IMR-90 (cell line): ENCODE data around the gene ENPP7. TPM values are rescaled to one million over a fixed set of nuclear protein-coding genes. Genes with fewer than 3 reads are reported as not detected.

Source experiments
- ATAC-seq: fragments of 200-7000 bp; cut with Tn5 transposase; 2 replicates; pipeline ENCODE4 v1.9.1; 2020; ENCODE audit warnings: low read depth, mild to moderate bottlenecking, moderate library complexity
- BruUV-seq: library from RNA; stranded (reverse); fragments of 400-500 nt; replicated peaks from 2 replicates; lab custom pipeline; 2021; lab: Mats Ljungman, UMichigan
- CTCF ChIA-PET: fragments of 300-600 bp; formaldehyde crosslinking; extraction: SDS; loops from one replicate; lab custom pipeline; 2021; ENCODE audit warnings: antibody characterized with exemption; lab: Yijun Ruan, JAX
- POLR2A ChIA-PET: fragments of 300-600 bp; sonication (Branson Sonifier 250); formaldehyde crosslinking; loops from one replicate; lab custom pipeline; 2022; ENCODE audit warnings: antibody characterized with exemption; ENCODE audit not compliant: unreplicated experiment; lab: Charles Lee
- DNase-seq: peaks from one replicate; pipeline ENCODE4 v3.0.0; 2013
- H2AFZ ChIP-seq: replicated peaks from 2 replicates; pipeline ENCODE3; 2013; ENCODE audit warnings: low read length, mild to moderate bottlenecking; ENCODE audit not compliant: poor library complexity
- H2AK5ac ChIP-seq: 2 replicates; pipeline ENCODE4 v1.6.1; 2013; ENCODE audit warnings: low read depth, low read length, inconsistent platforms
- H2AK9ac ChIP-seq: replicated peaks from 2 replicates; pipeline ENCODE3; 2013; ENCODE audit warnings: mild to moderate bottlenecking, low read depth, low read length, moderate library complexity; ENCODE audit not compliant: poor library complexity
- H2BK120ac ChIP-seq: 2 replicates; pipeline ENCODE4 v1.6.1; 2013; ENCODE audit warnings: low read depth, low read length, inconsistent platforms
- H2BK15ac ChIP-seq: 3 replicates; pipeline ENCODE4 v1.6.1; 2013; ENCODE audit warnings: low read depth, low read length, inconsistent platforms
- H2BK20ac ChIP-seq: 2 replicates; pipeline ENCODE4 v1.6.1; 2013; ENCODE audit warnings: low read depth, mild to moderate bottlenecking, inconsistent platforms, low read length, moderate library complexity
- H2BK5ac ChIP-seq: 2 replicates; pipeline ENCODE4 v1.6.1; 2013; ENCODE audit warnings: mild to moderate bottlenecking, low read depth, low read length, inconsistent platforms; ENCODE audit not compliant: poor library complexity, severe bottlenecking
- H3K14ac ChIP-seq: replicated peaks from 2 replicates; pipeline ENCODE4 v1.6.1; 2013; ENCODE audit warnings: low read depth, low read length, inconsistent platforms
- H3K18ac ChIP-seq: 2 replicates; pipeline ENCODE4 v1.6.1; 2013; ENCODE audit warnings: low read depth, low read length, control low read depth
- H3K23ac ChIP-seq: 2 replicates; pipeline ENCODE4 v1.6.1; 2013; ENCODE audit warnings: low read depth, low read length, inconsistent platforms
- H3K27ac ChIP-seq: 2 replicates; pipeline ENCODE4 v1.5.1; 2013; ENCODE audit warnings: mild to moderate bottlenecking, control low read depth, low read length; ENCODE audit not compliant: insufficient read depth
- H3K27me3 ChIP-seq: 2 replicates; pipeline ENCODE4 v1.6.1; 2013; ENCODE audit warnings: low read length; ENCODE audit not compliant: control insufficient read depth, insufficient read depth
- H3K36me3 ChIP-seq: 2 replicates; pipeline ENCODE4 v1.6.1; 2013; ENCODE audit warnings: low read length, mixed read lengths; ENCODE audit not compliant: control insufficient read depth, insufficient read depth
- H3K4ac ChIP-seq: 2 replicates; pipeline ENCODE4 v1.6.1; 2013; ENCODE audit warnings: low read depth, low read length, inconsistent platforms
- H3K4me1 ChIP-seq: 2 replicates; pipeline ENCODE4 v1.6.1; 2013; ENCODE audit warnings: low read length, mixed read lengths; ENCODE audit not compliant: control insufficient read depth, insufficient read depth
- H3K4me2 ChIP-seq: 2 replicates; pipeline ENCODE4 v1.6.1; 2013; ENCODE audit warnings: low read depth, mild to moderate bottlenecking, control low read depth, low read length, moderate library complexity
- H3K4me3 ChIP-seq: 2 replicates; pipeline ENCODE4 v1.5.1; 2013; ENCODE audit warnings: low read depth, mild to moderate bottlenecking, control low read depth, low read length, moderate library complexity; ENCODE audit not compliant: insufficient read depth
- H3K56ac ChIP-seq: 2 replicates; pipeline ENCODE4 v1.6.1; 2013; ENCODE audit warnings: low read length, inconsistent platforms; ENCODE audit not compliant: insufficient read depth; ENCODE audit errors: extremely low read depth
- H3K79me1 ChIP-seq, 2 experiments: 2 replicates each; pipeline ENCODE4 v1.6.1; 2013; ENCODE audit warnings: low read length in 2 of 2, inconsistent platforms in 1 of 2, low read depth in 1 of 2
- H3K9ac ChIP-seq: 2 replicates; pipeline ENCODE4 v1.6.1; 2013; ENCODE audit warnings: low read depth, low read length, control low read depth
- H3K9me1 ChIP-seq: 2 replicates; pipeline ENCODE4 v1.6.1; 2013; ENCODE audit warnings: low read length, inconsistent platforms; ENCODE audit not compliant: insufficient read depth
- H3K9me3 ChIP-seq: 2 replicates; pipeline ENCODE4 v1.6.1; 2013; ENCODE audit warnings: low read length; ENCODE audit not compliant: control insufficient read depth, insufficient read depth
- H4K20me1 ChIP-seq: 2 replicates; pipeline ENCODE4 v1.6.1; 2013; ENCODE audit warnings: low read length, inconsistent platforms; ENCODE audit not compliant: insufficient read depth
- H4K5ac ChIP-seq: 2 replicates; pipeline ENCODE4 v1.6.1; 2013; ENCODE audit warnings: mild to moderate bottlenecking, low read depth, low read length, control low read depth
- H4K8ac ChIP-seq, 2 experiments: 2 replicates each; pipeline ENCODE4 v1.6.1; 2013; ENCODE audit warnings: low read depth in 2 of 2, low read length in 2 of 2, control low read depth in 1 of 2, inconsistent platforms in 1 of 2
- H4K91ac ChIP-seq: 2 replicates; pipeline ENCODE4 v1.6.1; 2013; ENCODE audit warnings: low read depth, low read length, inconsistent platforms; ENCODE audit not compliant: insufficient read depth
- MAFK ChIP-seq: IDR thresholded peaks from 2 replicates; pipeline ENCODE4 v1.6.1; 2012; ENCODE audit warnings: low read depth, low read length, improper control_type of control experiment
- MAZ ChIP-seq: IDR thresholded peaks from 2 replicates; pipeline ENCODE4 v1.6.1; 2012; ENCODE audit warnings: low read depth, mild to moderate bottlenecking, low read length, improper control_type of control experiment, moderate library complexity, borderline replicate concordance
- MXI1 ChIP-seq: IDR thresholded peaks from 2 replicates; pipeline ENCODE4 v1.6.1; 2012; ENCODE audit warnings: low read depth, mild to moderate bottlenecking, low read length, moderate library complexity, borderline replicate concordance
- WGBS, 2 experiments: methylation state at CpG; one replicate each; pipeline versions ENCODE4 v1.1.5 to v1.1.7; 2013; ENCODE audit warnings: missing lambda C conversion rate in 2 of 2; ENCODE audit not compliant: insufficient read length in 1 of 2; ENCODE audit errors: extremely low coverage in 2 of 2; 5-methylcytosine and 5-hydroxymethylcytosine counted together
- dilution Hi-C: fragments of 300-500 bp; cut with HindIII; formaldehyde crosslinking; loops from one replicate; pipeline ENCODE4 v1.14.3; 2018; ENCODE audit warnings: low sequenced_read_pairs; ENCODE audit not compliant: unreplicated experiment
- in situ Hi-C: fragments of 300-500 bp; cut with MboI; formaldehyde crosslinking; loops from 3 replicates; pipeline ENCODE4 v1.14.3; 2019; ENCODE audit warnings: low sequenced_read_pairs, inconsistent platforms, mixed read lengths
- intact Hi-C: fragments of 100-400 bp; cut with micrococcal nuclease; formaldehyde crosslinking; loops from 2 replicates; pipeline ENCODE4 v1.10.0; 2022
- polyA plus RNA-seq, 3 experiments: library from polyadenylated mRNA; depleted of rRNA; stranded (reverse); fragments of >200 nt; gene quantifications; 2 replicates each; pipeline ENCODE4 v1.2.3, GENCODE V29; 2012; ENCODE audit warnings: low replicate concordance in 1 of 3
- total RNA-seq: library from RNA; depleted of rRNA; stranded (reverse); fragments of >200 nt; gene quantifications from 2 replicates; pipeline ENCODE4 v1.2.3, GENCODE V29; 2012

Gene ENPP7
- total and polyA plus RNA-seq, 2 of the 4 experiments (the other 2 are of a cell fraction): not detected

GRCh38 chr17:79777894-79778503 lies 47.3 kb downstream of the ENPP7 start, which contains the start of gene CBX2:
Gene CBX2 (plus strand): TSS chr17:79778148. CDS start chr17:79778236, 88 bp downstream.
- CTCF ChIA-PET: interaction anchor here (0.6 to 1.0 kb wide), 2 partner anchors 15 to 257 kb away, joined by 4 to 5 read pairs; no protein-coding TSS in a partner anchor
- TF ChIP-seq MAFK: no peak
- TF ChIP-seq MXI1: peak; percentile 77; the same call in 1 of the 2 replicates
- TF ChIP-seq MAZ: peak; percentile 24; the same call in 1 of the 2 replicates
- POLR2A ChIA-PET: no interaction called here
- in situ Hi-C loops (no loop called here), dilution Hi-C loops (no loop called here), intact Hi-C loops (no loop called here)
- Histone ChIP-seq H2AFZ (peak within 1 kb of the TSS; percentile 95), H4K91ac (no peak within 1 kb of the TSS), H3K4me1 (peaks cover 3% of the 10 kb centered on the region; the same call in 1 of the 2 replicates), H3K18ac (no peak within 1 kb of the TSS; the same call in 1 of the 2 replicates), H4K5ac (no peak within 1 kb of the TSS; the same call in 1 of the 2 replicates), H2AK9ac (peak within 1 kb of the TSS; percentile 80), H3K9me1 (no peaks in the 10 kb centered on the region), H3K14ac (no peak within 1 kb of the TSS), H2BK120ac (no peak within 1 kb of the TSS), H2BK20ac (no peak within 1 kb of the TSS), H3K9me3 (0 out of 2 replicates have a peak, but pooled peaks cover 3% of the 10 kb centered on the region), H3K4me2 (peak within 1 kb of the TSS; percentile 86), H2AK5ac (peak within 1 kb of the TSS; percentile 58; the same call in 1 of the 2 replicates), H2BK5ac (no peak within 1 kb of the TSS), H3K23ac (no peak within 1 kb of the TSS), H4K20me1 (peaks cover 3% of the 10 kb centered on the region; the same call in 1 of the 2 replicates), H2BK15ac (no peak within 1 kb of the TSS), H3K4ac (0 out of 2 replicates have a peak within 1 kb of the TSS, but pooled peaks have one; percentile 0), H3K9ac (peak within 1 kb of the TSS; percentile 53), H3K56ac (no peak within 1 kb of the TSS), H3K27me3 (peaks cover 39% of the 10 kb centered on the region), H3K4me3 (peak within 1 kb of the TSS; percentile 83), H3K27ac (peak within 1 kb of the TSS; percentile 9; the same call in 1 of the 2 replicates), H3K79me1 (no peaks in the 10 kb centered on the region; a peak in 1 of 4 replicates), H4K8ac (no peak within 1 kb of the TSS), H3K36me3 (no peaks in the 10 kb centered on the region)
- DNase-seq (peak; percentile 42), ATAC-seq (peak; percentile 96)
- 0% methylated on average over 14 of the region's 96 CpGs; no CpG with 5 or more reads in 1 of the 2 experiments for WGBS, 2 experiments
- BruUV-seq: no TSS peak
